HTR-8/SVneo (cell line): ENCODE data around the gene MYCBPAP.

Experiments used
- DNase-seq: peaks from one replicate; pipeline ENCODE4 v3.0.0; 2011; ENCODE audit warnings: low spot score, mixed read lengths; ENCODE audit not compliant: insufficient read length
- FAIRE-seq: peaks from 2 replicates; lab custom pipeline; 2011; peaks lifted over from hg19 to GRCh38; lab: Jason Lieb, UNC

The MYCBPAP gene

GRCh38 chr17:50514388-50514787 is 6.1 kb downstream of the MYCBPAP start:
- DNase-seq (no peak), FAIRE-seq (peak; percentile 40)

- FAIRE-seq (no peak), DNase-seq (no peak)
Measured at GRCh38 chr17:50514936-50515702, 6.9 kb downstream of the MYCBPAP start.

GRCh38 chr17:50517011-50517410 is 8.8 kb downstream of the MYCBPAP start:
- DNase-seq: no peak

GRCh38 chr17:50517504-50518383 is 9.5 kb downstream of the MYCBPAP start:
- peak; percentile 48 for FAIRE-seq
- no peak for DNase-seq

More at GRCh38 chr17:50517011-50517410, 8.8 kb downstream of the MYCBPAP start:
- FAIRE-seq: peak; percentile 36

GRCh38 chr17:50518384-50519023 is 10.3 kb downstream of the MYCBPAP start:
- DNase-seq (no peak), FAIRE-seq (no peak)

- FAIRE-seq (no peak), DNase-seq (no peak)
Measured at GRCh38 chr17:50519141-50519834, 11.0 kb downstream of the MYCBPAP start.

- FAIRE-seq (no peak), DNase-seq (no peak)
Measured at GRCh38 chr17:50520483-50520882, 12.2 kb downstream of the MYCBPAP start.

- no peak for FAIRE-seq
Measured at GRCh38 chr17:50521514-50521913, 13.3 kb downstream of the MYCBPAP start.

GRCh38 chr17:50522766-50523165 is 14.5 kb downstream of the MYCBPAP start:
- FAIRE-seq (no peak), DNase-seq (no peak)

More at GRCh38 chr17:50521514-50521913, 13.3 kb downstream of the MYCBPAP start:
- DNase-seq: no peak

GRCh38 chr17:50523208-50523607 is 15.0 kb downstream of the MYCBPAP start:
- FAIRE-seq (no peak), DNase-seq (no peak)

- no peak for FAIRE-seq
- DNase-seq: no peak
Measured at GRCh38 chr17:50524838-50525237, 16.6 kb downstream of the MYCBPAP start.

- peak; percentile 9 for FAIRE-seq
- no peak for DNase-seq
Measured at GRCh38 chr17:50527155-50527762, 19.0 kb downstream of the MYCBPAP start.

GRCh38 chr17:50527949-50528474 is 19.8 kb downstream of the MYCBPAP start:
- DNase-seq (no peak), FAIRE-seq (peak; percentile 58)

- FAIRE-seq: no peak
Measured at GRCh38 chr17:50529849-50530248, 21.6 kb downstream of the MYCBPAP start.

GRCh38 chr17:50531428-50532025 is 23.3 kb downstream of the MYCBPAP start:
- no peak for DNase-seq
- peak; percentile 84 for FAIRE-seq

More at GRCh38 chr17:50529849-50530248, 21.6 kb downstream of the MYCBPAP start:
- no peak for DNase-seq

- no peak for FAIRE-seq
- DNase-seq: no peak
Measured at GRCh38 chr17:50532452-50533024, 24.3 kb downstream of the MYCBPAP start, which contains the start of gene EPN3. Gene EPN3, plus strand, starts transcription at chr17:50532735. Its CDS starts 3,822 bp downstream, at chr17:50536557.

- DNase-seq: no peak
Measured at GRCh38 chr17:50533185-50533584, 24.9 kb downstream of the MYCBPAP start.

GRCh38 chr17:50533720-50534148 is 25.5 kb downstream of the MYCBPAP start:
- DNase-seq (no peak), FAIRE-seq (no peak)

More at GRCh38 chr17:50533185-50533584, 24.9 kb downstream of the MYCBPAP start:
- FAIRE-seq: no peak
